ENCODE results near the gene GABBR2. TPM values are rescaled to one million over a fixed set of nuclear protein-coding genes. Genes with fewer than 3 reads are reported as not detected.

GABBR2 gene
- total and polyA plus RNA-seq, 2 of the 8 experiments (the other 6 are each of a cell fraction or from before 2014, with no cell fraction given) = 0.50 to 1.2 TPM

DNA sequence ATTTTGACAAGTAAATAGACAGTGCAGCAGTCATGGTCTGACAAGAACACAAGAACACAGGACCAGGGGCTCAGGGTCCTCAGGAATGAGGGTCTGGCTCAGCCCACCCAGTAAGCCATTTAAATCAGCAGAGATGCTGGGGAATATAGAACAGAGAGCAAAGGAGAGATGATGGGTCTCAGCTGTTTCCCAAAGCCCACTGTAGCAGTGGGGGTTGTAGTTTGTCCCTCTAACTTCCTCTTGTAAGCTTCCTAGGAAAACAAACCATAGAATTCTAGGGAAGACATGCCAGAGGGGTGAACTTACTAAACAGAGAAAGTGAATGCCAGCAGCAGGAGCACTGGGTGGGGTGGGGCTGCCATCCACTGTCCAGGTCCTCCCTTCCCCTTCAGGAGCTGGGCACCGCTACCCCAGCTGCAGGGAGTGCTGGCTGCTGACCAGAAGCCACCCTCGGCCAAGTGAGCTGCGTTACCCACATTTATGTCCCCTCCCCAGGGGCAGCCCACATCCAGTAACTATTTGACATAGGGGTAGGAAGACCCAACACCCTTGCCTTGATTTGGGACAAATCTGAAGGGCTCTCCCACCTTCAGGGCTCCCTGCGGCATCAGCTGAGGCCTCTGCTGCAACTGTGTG is 41.6 kb downstream of the GABBR2 start:
- no peak overlapping the region for H4K8ac ChIP-seq (ENCODE audit: extremely low read depth, insufficient read depth, low read length)
- H2BK12ac ChIP-seq (ENCODE audit: low read depth, low read length) = no peak overlapping the region
- peaks cover 0 to 6% (median 0%) of the 10 kb centered on the region in 4 experiments; a peak in 1 of 7 replicates for H3K4me1 ChIP-seq (replicated peaks in 1 of 4; ENCODE audit: control insufficient read depth in 3 of 4, insufficient read depth in 4 of 4, low read length in 3 of 4)
- no peaks in the 10 kb centered on the region for H3K79me1 ChIP-seq (ENCODE audit: low read depth, low read length)
- H3K18ac ChIP-seq (ENCODE audit: extremely low read depth, low read length) = no peak overlapping the region
- no peak overlapping the region for H3K4me3 ChIP-seq (ENCODE audit: extremely low read depth in 1 of 4, insufficient read depth in 2 of 4, low read depth in 3 of 4, low read length in 4 of 4)
- ChIA-PET CTCF (ENCODE audit: partially characterized antibody) (interaction anchor here (0.5 to 2.8 kb wide), 6 partner anchors 9 to 338 kb away, joined by 3 to 14 read pairs (median 5); no protein-coding TSS in a partner anchor), POLR2A (ENCODE audit: partially characterized antibody) (interaction anchor here (0.9 to 1.4 kb wide), 2 partner anchors 12 to 15 kb away, joined by 3 read pairs; no protein-coding TSS in a partner anchor)
- H3K23ac ChIP-seq (ENCODE audit: insufficient read length) = no peak overlapping the region
- no peak overlapping the region for H3K4ac ChIP-seq (replicated peaks; ENCODE audit: insufficient read length, low read depth, low read length)
- H3K36me3 ChIP-seq (ENCODE audit: control insufficient read depth in 2 of 4, insufficient read depth in 4 of 4, low read length in 3 of 4) = no peaks in the 10 kb centered on the region
- no peak overlapping the region for H2BK5ac ChIP-seq (ENCODE audit: low read depth, low read length)
- no peak overlapping the region for H2BK120ac ChIP-seq (replicated peaks; ENCODE audit: low read depth, low read length)
- no peak overlapping the region for H3K14ac ChIP-seq (ENCODE audit: insufficient read length)
- no peak overlapping the region for H3K56ac ChIP-seq (replicated peaks; ENCODE audit: insufficient read length, low read depth, low read length)
- H4K5ac ChIP-seq (ENCODE audit: insufficient read length, low read depth, low read length) = no peak overlapping the region
- no peak overlapping the region for H3K27ac ChIP-seq (ENCODE audit: low read depth, low read length)
- no peaks in the 10 kb centered on the region for H3K9me3 ChIP-seq (ENCODE audit: insufficient read depth in 2 of 2, low read depth in 1 of 2, low read length in 1 of 2)
- H2AFZ ChIP-seq (ENCODE audit: low read length) = no peak overlapping the region
- no peak overlapping the region for H4K91ac ChIP-seq (replicated peaks; ENCODE audit: insufficient read length, low read length)
- no peaks in the 10 kb centered on the region for H3K27me3 ChIP-seq (replicated peaks in 1 of 4; ENCODE audit: control insufficient read depth in 3 of 4, extremely low read depth in 1 of 4, insufficient read depth in 3 of 4, low read length in 3 of 4)
- no peaks in the 10 kb centered on the region for H3K23me2 ChIP-seq (ENCODE audit: low read depth, low read length)
- no peak overlapping the region for H2BK20ac ChIP-seq (ENCODE audit: low read length)
- H4K20me1 ChIP-seq (replicated peaks in 1 of 2; ENCODE audit: control insufficient read depth in 1 of 2, insufficient read depth in 2 of 2, low read length in 2 of 2) = no peaks in the 10 kb centered on the region
- no peak for DNase-seq (ENCODE audit: low read depth in 1 of 2, low spot score in 2 of 2)
- no peak overlapping the region for H2BK15ac ChIP-seq (ENCODE audit: low read length)
- H2AK5ac ChIP-seq (ENCODE audit: low read depth, low read length) = no peak overlapping the region
- no peak overlapping the region for H3K4me2 ChIP-seq (ENCODE audit: insufficient read depth in 1 of 2, low read depth in 2 of 2, low read length in 2 of 2)
- FAIRE-seq = no peak
- WGBS, 2 experiments (ENCODE audit: extremely low coverage in 1 of 2, insufficient coverage in 1 of 2, insufficient read length in 1 of 2, insufficient replicate concordance in 2 of 2, low coverage in 1 of 2, low lambda C conversion rate in 2 of 2, missing lambda C conversion rate in 1 of 2) = 89% methylated on average over 4 of the region's 4 CpGs; no CpG with 5 or more reads in 1 of the 2 experiments
- no peaks in the 10 kb centered on the region for H3K79me2 ChIP-seq (ENCODE audit: control insufficient read depth in 1 of 2, insufficient read depth in 2 of 2, low read length in 2 of 2)
- no peak overlapping the region; a peak in 1 of 7 replicates for H3K9ac ChIP-seq (replicated peaks in 1 of 4; ENCODE audit: extremely low read depth in 1 of 4, low read depth in 3 of 4, low read length in 3 of 4)
- TF ChIP-seq SRF (IDR thresholded peaks at IDR 0.05; ENCODE audit: low read depth, low read length) (no peak), ZNF274 (IDR thresholded peaks at IDR 0.05; ENCODE audit: borderline replicate concordance, extremely low read depth, low read length) (no peak), BACH1 (IDR thresholded peaks at IDR 0.05; ENCODE audit: low read length) (no peak), RNF2 (IDR thresholded peaks at IDR 0.05; ENCODE audit: borderline replicate concordance, low read depth, low read length, missing control alignments, poor library complexity, severe bottlenecking) (no peak), TAF7 (optimal IDR thresholded peaks at IDR 0.05; ENCODE audit: borderline replicate concordance, low read depth, low read length) (no peak), EP300 (IDR thresholded peaks at IDR 0.05; ENCODE audit: borderline replicate concordance in 1 of 2, low read depth in 2 of 2, low read length in 2 of 2) (no peak), BCL11A (IDR thresholded peaks at IDR 0.05; ENCODE audit: low read depth in 2 of 2, low read length in 2 of 2) (no peak), CBX8 (IDR thresholded peaks at IDR 0.05; ENCODE audit: borderline replicate concordance, low read depth, low read length) (no peak), POLR2AphosphoS5 (IDR thresholded peaks at IDR 0.05; ENCODE audit: low read depth, low read length) (no peak), YY1 (IDR thresholded peaks at IDR 0.05; ENCODE audit: low read depth, low read length) (no peak)
- TF ChIP-seq, protein P1, sequence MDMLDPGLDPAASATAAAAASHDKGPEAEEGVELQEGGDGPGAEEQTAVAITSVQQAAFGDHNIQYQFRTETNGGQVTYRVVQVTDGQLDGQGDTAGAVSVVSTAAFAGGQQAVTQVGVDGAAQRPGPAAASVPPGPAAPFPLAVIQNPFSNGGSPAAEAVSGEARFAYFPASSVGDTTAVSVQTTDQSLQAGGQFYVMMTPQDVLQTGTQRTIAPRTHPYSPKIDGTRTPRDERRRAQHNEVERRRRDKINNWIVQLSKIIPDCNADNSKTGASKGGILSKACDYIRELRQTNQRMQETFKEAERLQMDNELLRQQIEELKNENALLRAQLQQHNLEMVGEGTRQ (IDR thresholded peaks at IDR 0.05; ENCODE audit: low read length) = no peak

All from H1 (cell line).